Neural cell (in vitro differentiated cells): ENCODE results near the gene B3GAT2. TPM values are rescaled to one million over a fixed set of nuclear protein-coding genes. Genes with fewer than 3 reads are reported as not detected.

Experiments used
- H2AFZ ChIP-seq: fragments of 200-600, 300-800 bp; sonication (generic), shearing (Covaris generic); 2 replicates; pipeline ENCODE4 v1.6.0; 2014; ENCODE audit warnings: low read depth, mild to moderate bottlenecking, antibody characterized with exemption, low read length, moderate library complexity
- H3F3A ChIP-seq: fragments of 200-600 bp; shearing (Covaris generic); 2 replicates; pipeline ENCODE4 v1.6.1; 2016; ENCODE audit warnings: mild to moderate bottlenecking, moderate library complexity, mixed read lengths, antibody characterized with exemption, low read length; ENCODE audit not compliant: insufficient read depth, poor library complexity, severe bottlenecking
- H3K27ac ChIP-seq: fragments of 200-600, 300-800 bp; sonication (generic), shearing (Covaris generic); 2 replicates; pipeline ENCODE4 v1.5.1; 2014; ENCODE audit warnings: mild to moderate bottlenecking, low read length, moderate library complexity
- H3K27me3 ChIP-seq: fragments of 300-800, 200-600 bp; sonication (generic), shearing (Covaris generic); 2 replicates; pipeline ENCODE4 v1.6.0; 2014; ENCODE audit warnings: mild to moderate bottlenecking, low read depth, low read length, moderate library complexity; ENCODE audit not compliant: insufficient read depth
- H3K36me3 ChIP-seq: fragments of 300-800, 200-600 bp; sonication (generic), shearing (Covaris generic); 2 replicates; pipeline ENCODE4 v1.5.1; 2014; ENCODE audit warnings: mild to moderate bottlenecking, antibody characterized with exemption, low read length, moderate library complexity; ENCODE audit not compliant: insufficient read depth
- H3K4me2 ChIP-seq: fragments of 300-800, 200-600 bp; sonication (generic), shearing (Covaris generic); 2 replicates; pipeline ENCODE4 v1.6.0; 2014; ENCODE audit warnings: mild to moderate bottlenecking, low read length
- H3K4me3 ChIP-seq: fragments of 300-800, 200-600 bp; sonication (generic), shearing (Covaris generic); 2 replicates; pipeline ENCODE4 v1.5.1; 2014; ENCODE audit warnings: mild to moderate bottlenecking, low read length, moderate library complexity
- H3K79me2 ChIP-seq: fragments of 200-600 bp; shearing (Covaris generic); replicated peaks from 2 replicates; pipeline ENCODE4 v1.6.0; 2014; ENCODE audit warnings: mild to moderate bottlenecking, low read length, moderate library complexity; ENCODE audit not compliant: insufficient read depth
- H3K9ac ChIP-seq: fragments of 300-800, 200-600 bp; sonication (generic), shearing (Covaris generic); 2 replicates; pipeline ENCODE4 v1.6.1; 2016; ENCODE audit warnings: mild to moderate bottlenecking, low read length, mixed read lengths
- H3K9me2 ChIP-seq: fragments of 200-600 bp; shearing (Covaris generic); 2 replicates; pipeline ENCODE4 v1.6.1; 2016; ENCODE audit warnings: mild to moderate bottlenecking, low read length, mixed read lengths; ENCODE audit not compliant: insufficient read depth
- H3K9me3 ChIP-seq: fragments of 200-600, 300-800 bp; sonication (generic), shearing (Covaris generic); 2 replicates; pipeline ENCODE4 v1.6.1; 2016; ENCODE audit warnings: mild to moderate bottlenecking, mixed run types, low read length, moderate library complexity, mixed read lengths
- H4K20me1 ChIP-seq: fragments of 200-600 bp; shearing (Covaris generic); 2 replicates; pipeline ENCODE4 v1.6.1; 2016; ENCODE audit warnings: mild to moderate bottlenecking, mixed run types; ENCODE audit not compliant: insufficient read depth
- CTCF ChIP-seq: fragments of 450-650 bp; IDR thresholded peaks from 2 replicates; pipeline ENCODE4 v1.5.1; 2014; ENCODE audit warnings: antibody characterized with exemption, mild to moderate bottlenecking, moderate library complexity; ENCODE audit not compliant: poor library complexity, severe bottlenecking
- EP300 ChIP-seq: fragments of 450-650 bp; conservative IDR thresholded peaks from 2 replicates; pipeline ENCODE4 v1.6.1; 2014; ENCODE audit warnings: antibody characterized with exemption, mild to moderate bottlenecking, moderate library complexity; ENCODE audit not compliant: poor library complexity, severe bottlenecking
- EZH2 ChIP-seq: fragments of 200-600, 300-800 bp; shearing (Covaris generic), sonication (generic); IDR thresholded peaks from 2 replicates; pipeline ENCODE4 v1.6.1; 2014; ENCODE audit warnings: antibody characterized with exemption, low read length, borderline replicate concordance, mild to moderate bottlenecking; ENCODE audit not compliant: insufficient read depth, poor library complexity, severe bottlenecking
- MXI1 ChIP-seq: fragments of 450-650 bp; conservative IDR thresholded peaks from 2 replicates; pipeline ENCODE4 v1.6.1; 2014; ENCODE audit warnings: antibody characterized with exemption, mild to moderate bottlenecking; ENCODE audit not compliant: poor library complexity, severe bottlenecking
- POLR2AphosphoS5 ChIP-seq: IDR thresholded peaks from 2 replicates; pipeline ENCODE4 v1.6.1; 2012
- RAD21 ChIP-seq: fragments of 450-650 bp; conservative IDR thresholded peaks from 2 replicates; pipeline ENCODE4 v1.6.1; 2014; ENCODE audit warnings: antibody characterized with exemption, mild to moderate bottlenecking, moderate library complexity
- SMC3 ChIP-seq: fragments of 450-650 bp; conservative IDR thresholded peaks from 2 replicates; pipeline ENCODE4 v1.6.1; 2014; ENCODE audit warnings: antibody characterized with exemption, mild to moderate bottlenecking, moderate library complexity; ENCODE audit not compliant: poor library complexity
- TAF1 ChIP-seq: IDR thresholded peaks from 2 replicates; pipeline ENCODE4 v1.6.1; 2012; ENCODE audit warnings: low read depth
- polyA plus RNA-seq: library from polyadenylated mRNA; depleted of rRNA; stranded (reverse); fragments of >200 nt; gene quantifications from 2 replicates; pipeline ENCODE4 v1.2.3, GENCODE V29; 2014
- TF ChIP-seq, protein P1 (sequence below): IDR thresholded peaks from 2 replicates; pipeline ENCODE4 v1.6.1; 2012; ENCODE audit warnings: borderline replicate concordance

Gene B3GAT2
- polyA plus RNA-seq, 1 donor from 2014 or later, result 5.6 TPM

- no peaks in the 10 kb centered on the region for H3K9me2 ChIP-seq
- no peaks in the 10 kb centered on the region for H3F3A ChIP-seq
- H3K9me3 ChIP-seq, result no peaks in the 10 kb centered on the region
- no peak overlapping the region for H3K9ac ChIP-seq
- H3K36me3 ChIP-seq, result no peaks in the 10 kb centered on the region
- H2AFZ ChIP-seq, result no peak overlapping the region
- no peak overlapping the region for H3K4me2 ChIP-seq
- H3K79me2 ChIP-seq, result no peaks in the 10 kb centered on the region
- no peaks in the 10 kb centered on the region for H4K20me1 ChIP-seq
- no peak for TF ChIP-seq MXI1
- no peak for TF ChIP-seq EZH2
- TF ChIP-seq EP300, result no peak
- no peak for TF ChIP-seq CTCF
- no peak for TF ChIP-seq SMC3
- no peak overlapping the region for H3K4me3 ChIP-seq
- no peak overlapping the region for H3K27ac ChIP-seq
- H3K27me3 ChIP-seq, result no peaks in the 10 kb centered on the region
These were observed 96.8 kb downstream of the B3GAT2 start for GRCh38 chr6:70860045-70860444.

- no peaks in the 10 kb centered on the region for H4K20me1 ChIP-seq
These were observed 99.3 kb downstream of the B3GAT2 start for GRCh38 chr6:70857387-70858077.

More at GRCh38 chr6:70857387-70858077, 99.3 kb downstream of the B3GAT2 start:
- H3K4me2 ChIP-seq, result no peak overlapping the region
- H3K9ac ChIP-seq, result no peak overlapping the region
- H3K9me2 ChIP-seq, result no peaks in the 10 kb centered on the region
- TF ChIP-seq, protein P1, sequence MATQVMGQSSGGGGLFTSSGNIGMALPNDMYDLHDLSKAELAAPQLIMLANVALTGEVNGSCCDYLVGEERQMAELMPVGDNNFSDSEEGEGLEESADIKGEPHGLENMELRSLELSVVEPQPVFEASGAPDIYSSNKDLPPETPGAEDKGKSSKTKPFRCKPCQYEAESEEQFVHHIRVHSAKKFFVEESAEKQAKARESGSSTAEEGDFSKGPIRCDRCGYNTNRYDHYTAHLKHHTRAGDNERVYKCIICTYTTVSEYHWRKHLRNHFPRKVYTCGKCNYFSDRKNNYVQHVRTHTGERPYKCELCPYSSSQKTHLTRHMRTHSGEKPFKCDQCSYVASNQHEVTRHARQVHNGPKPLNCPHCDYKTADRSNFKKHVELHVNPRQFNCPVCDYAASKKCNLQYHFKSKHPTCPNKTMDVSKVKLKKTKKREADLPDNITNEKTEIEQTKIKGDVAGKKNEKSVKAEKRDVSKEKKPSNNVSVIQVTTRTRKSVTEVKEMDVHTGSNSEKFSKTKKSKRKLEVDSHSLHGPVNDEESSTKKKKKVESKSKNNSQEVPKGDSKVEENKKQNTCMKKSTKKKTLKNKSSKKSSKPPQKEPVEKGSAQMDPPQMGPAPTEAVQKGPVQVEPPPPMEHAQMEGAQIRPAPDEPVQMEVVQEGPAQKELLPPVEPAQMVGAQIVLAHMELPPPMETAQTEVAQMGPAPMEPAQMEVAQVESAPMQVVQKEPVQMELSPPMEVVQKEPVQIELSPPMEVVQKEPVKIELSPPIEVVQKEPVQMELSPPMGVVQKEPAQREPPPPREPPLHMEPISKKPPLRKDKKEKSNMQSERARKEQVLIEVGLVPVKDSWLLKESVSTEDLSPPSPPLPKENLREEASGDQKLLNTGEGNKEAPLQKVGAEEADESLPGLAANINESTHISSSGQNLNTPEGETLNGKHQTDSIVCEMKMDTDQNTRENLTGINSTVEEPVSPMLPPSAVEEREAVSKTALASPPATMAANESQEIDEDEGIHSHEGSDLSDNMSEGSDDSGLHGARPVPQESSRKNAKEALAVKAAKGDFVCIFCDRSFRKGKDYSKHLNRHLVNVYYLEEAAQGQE, result no peak
- no peak for TF ChIP-seq EZH2
- TF ChIP-seq RAD21, result no peak
- TF ChIP-seq TAF1, result no peak
- no peak for TF ChIP-seq EP300
- no peak for TF ChIP-seq CTCF
- TF ChIP-seq POLR2AphosphoS5, result no peak
- TF ChIP-seq MXI1, result no peak
- TF ChIP-seq SMC3, result no peak
- H3K27me3 ChIP-seq, result no peaks in the 10 kb centered on the region
- H2AFZ ChIP-seq, result no peak overlapping the region
- H3K27ac ChIP-seq, result no peak overlapping the region
- H3K9me3 ChIP-seq, result no peaks in the 10 kb centered on the region
- no peaks in the 10 kb centered on the region for H3F3A ChIP-seq
- no peaks in the 10 kb centered on the region for H3K36me3 ChIP-seq
- no peak overlapping the region for H3K4me3 ChIP-seq
- no peaks in the 10 kb centered on the region for H3K79me2 ChIP-seq
